ENCODE results near the gene GMPR. TPM values are rescaled to one million over a fixed set of nuclear protein-coding genes. Genes with fewer than 3 reads are reported as not detected.
A peak's percentile ranks its signal among the peaks of the same experiment; 100 is the strongest.

GMPR gene
- total and polyA plus RNA-seq, 10 of the 15 experiments (the other 5 are each of a cell fraction or from before 2014, with no cell fraction given): 0.15 to 1.8 (median 0.49) TPM; not detected in 1

DNA sequence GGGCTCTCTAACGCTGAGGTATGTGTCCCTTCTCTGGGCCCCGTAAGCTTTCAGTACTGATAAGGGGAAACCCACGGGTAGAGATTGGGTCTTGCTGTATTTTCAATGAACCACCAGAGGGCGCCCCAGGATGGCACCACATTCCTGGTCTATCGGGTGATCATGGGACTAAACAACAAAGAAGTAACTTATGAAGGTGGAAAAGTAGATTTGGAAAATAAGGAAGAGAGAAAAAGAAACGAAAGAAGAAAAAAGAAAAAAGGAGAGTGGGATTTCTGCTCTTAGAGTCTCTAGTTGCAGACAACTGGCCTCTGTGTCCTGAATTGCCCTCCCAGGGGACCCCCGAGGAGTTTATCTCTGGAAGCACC lies 93.8 kb downstream of the GMPR start:
- no peaks in the 10 kb centered on the region; the same call in 2 of the 3 replicates for H3K9me3 ChIP-seq (replicated peaks; ENCODE audit: control insufficient read depth, insufficient read depth, low read length)
- RAD21 ChIA-PET (ENCODE audit: unreplicated experiment): interaction anchor here (0.5 to 5.5 kb wide), 37 partner anchors 9 to 633 kb away, joined by 3 to 41 read pairs (median 4); partner anchors contain the start of gene ATXN1
- H3K36me3 ChIP-seq (ENCODE audit: control insufficient read depth in 2 of 2, insufficient read depth in 2 of 2, low read length in 1 of 2): peaks cover 0 to 28% of the 10 kb centered on the region in 2 experiments
- H3K4me2 ChIP-seq (ENCODE audit: control insufficient read depth, insufficient read depth): peak overlapping the region; percentile 85
- no peaks in the 10 kb centered on the region for H3K27me3 ChIP-seq (replicated peaks in 1 of 2; ENCODE audit: control insufficient read depth in 2 of 2, insufficient read depth in 2 of 2, low read length in 1 of 2)
- DNase-seq (ENCODE audit: low read depth, low spot score) (peak; percentile 78), FAIRE-seq (peak; percentile 86), ATAC-seq (peak; percentile 99)
- peak overlapping the region; percentile 13; the same call in 1 of the 2 replicates for H3K27ac ChIP-seq (ENCODE audit: control insufficient read depth, insufficient read depth)
- H3K4me1 ChIP-seq (ENCODE audit: control insufficient read depth, insufficient read depth, low read length): peaks cover 19% of the 10 kb centered on the region
- WGBS (ENCODE audit: insufficient coverage, insufficient replicate concordance, low lambda C conversion rate, missing lambda C conversion rate): 15% methylated on average over 7 of the region's 7 CpGs
- BruUV-seq (replicated peaks): no TSS peak
- 0 out of 2 replicates have a peak overlapping the region, but pooled peaks have one; percentile 2 for H2AFZ ChIP-seq (ENCODE audit: control insufficient read depth, low read depth, low read length)
- no peaks in the 10 kb centered on the region; the same call in 1 of the 2 replicates for H3K79me2 ChIP-seq (ENCODE audit: control insufficient read depth, insufficient read depth, low read length)
- intact Hi-C loops (cut with micrococcal nuclease; ENCODE audit: unreplicated experiment) (loop anchor here (1.0 to 5.0 kb wide), 7 partner anchors 77 to 755 kb away; no protein-coding TSS in a partner anchor), in situ Hi-C loops (cut with MboI) (loop anchor here (5.0 to 10.0 kb wide), 2 partner anchors 183 to 630 kb away; no protein-coding TSS in a partner anchor)
- POLR2A ChIA-PET: interaction anchor here (0.6 to 1.1 kb wide), 4 partner anchors 46 to 431 kb away, joined by 3 to 4 read pairs (median 4); partner anchors contain the start of gene ATXN1
- SMC1A ChIA-PET (ENCODE audit: uncharacterized antibody, unreplicated experiment): interaction anchor here (0.6 to 5.1 kb wide), 45 partner anchors 12 to 633 kb away, joined by 3 to 51 read pairs (median 5); partner anchors contain the start of gene ATXN1
- no peak overlapping the region for H3K9ac ChIP-seq (ENCODE audit: control insufficient read depth, insufficient read depth, low read length)
- no peaks in the 10 kb centered on the region for H4K20me1 ChIP-seq (ENCODE audit: control insufficient read depth, insufficient read depth)
- H3K4me3 ChIP-seq: no peak overlapping the region
- CTCF ChIA-PET: interaction anchor here (0.6 to 8.3 kb wide), 66 partner anchors 9 to 754 kb away, joined by 3 to 115 read pairs (median 5); partner anchors contain the start of gene ATXN1
- TF ChIP-seq NKRF (conservative IDR thresholded peaks at IDR 0.05): no peak
- TF ChIP-seq BCL3 (IDR thresholded peaks at IDR 0.05; ENCODE audit: borderline replicate concordance, insufficient read depth, low read depth, low read length, poor library complexity, severe bottlenecking): no peak
- TF ChIP-seq E4F1 (IDR thresholded peaks at IDR 0.05; ENCODE audit: borderline replicate concordance, partially characterized antibody): no peak
- TF ChIP-seq KLF5 (IDR thresholded peaks at IDR 0.05; ENCODE audit: partially characterized antibody): no peak
- no peak for TF ChIP-seq NFYB (IDR thresholded peaks at IDR 0.05; ENCODE audit: insufficient read depth, low read depth, low read length)
- TF ChIP-seq MEF2A (IDR thresholded peaks at IDR 0.05; ENCODE audit: insufficient read depth, low read depth, low read length): peak; percentile 48; the same call in 1 of the 2 replicates
- no peak for TF ChIP-seq RB1 (IDR thresholded peaks at IDR 0.05; ENCODE audit: borderline replicate concordance)
- TF ChIP-seq, protein P1, sequence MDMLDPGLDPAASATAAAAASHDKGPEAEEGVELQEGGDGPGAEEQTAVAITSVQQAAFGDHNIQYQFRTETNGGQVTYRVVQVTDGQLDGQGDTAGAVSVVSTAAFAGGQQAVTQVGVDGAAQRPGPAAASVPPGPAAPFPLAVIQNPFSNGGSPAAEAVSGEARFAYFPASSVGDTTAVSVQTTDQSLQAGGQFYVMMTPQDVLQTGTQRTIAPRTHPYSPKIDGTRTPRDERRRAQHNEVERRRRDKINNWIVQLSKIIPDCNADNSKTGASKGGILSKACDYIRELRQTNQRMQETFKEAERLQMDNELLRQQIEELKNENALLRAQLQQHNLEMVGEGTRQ (IDR thresholded peaks at IDR 0.05; ENCODE audit: borderline replicate concordance, low read depth, low read length): no peak
- TF ChIP-seq, protein P2, sequence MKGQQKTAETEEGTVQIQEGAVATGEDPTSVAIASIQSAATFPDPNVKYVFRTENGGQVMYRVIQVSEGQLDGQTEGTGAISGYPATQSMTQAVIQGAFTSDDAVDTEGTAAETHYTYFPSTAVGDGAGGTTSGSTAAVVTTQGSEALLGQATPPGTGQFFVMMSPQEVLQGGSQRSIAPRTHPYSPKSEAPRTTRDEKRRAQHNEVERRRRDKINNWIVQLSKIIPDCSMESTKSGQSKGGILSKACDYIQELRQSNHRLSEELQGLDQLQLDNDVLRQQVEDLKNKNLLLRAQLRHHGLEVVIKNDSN (IDR thresholded peaks at IDR 0.05; ENCODE audit: borderline replicate concordance, extremely low read length, insufficient read depth, low read depth, low read length): no peak
- no peak for TF ChIP-seq SREBF2 (IDR thresholded peaks at IDR 0.05; ENCODE audit: low read length)
- TF ChIP-seq IKZF1 (conservative IDR thresholded peaks at IDR 0.05): 0 out of 2 replicates have a peak, but pooled peaks have one; percentile 38
- TF ChIP-seq ATF7 (IDR thresholded peaks at IDR 0.05; ENCODE audit: low read depth): peak; percentile 39; the same call in 1 of the 2 replicates
